Fibroblast of the aortic adventitia (primary cell): Measurements from ENCODE around the gene FCRL6. TPM values are rescaled to one million over a fixed set of nuclear protein-coding genes. Genes with fewer than 3 reads are reported as not detected.

Experiments
- DNase-seq: peaks from one replicate; pipeline ENCODE4 v3.0.0-alpha.2; 2010; ENCODE audit warnings: low read depth
- H3K4me3 ChIP-seq: 2 replicates; pipeline ENCODE4 v1.5.1; 2011; ENCODE audit warnings: low read depth, mild to moderate bottlenecking, control low read depth, low read length, moderate library complexity
- CTCF ChIP-seq: IDR thresholded peaks from 2 replicates; pipeline ENCODE4 v1.5.1; 2011; ENCODE audit warnings: mild to moderate bottlenecking, low read length, control low read depth, inconsistent platforms; ENCODE audit not compliant: insufficient read depth
- total RNA-seq: library from RNA; depleted of rRNA; stranded (reverse); fragments of >200 nt; gene quantifications from 2 replicates; pipeline ENCODE4 v1.2.3, GENCODE V29; 2012; ENCODE audit warnings: low replicate concordance

Gene FCRL6
- total RNA-seq, 1 donor, result not detected

- H3K4me3 ChIP-seq, result no peak overlapping the region
- no peak for TF ChIP-seq CTCF
- DNase-seq, result no peak
Observed at GRCh38 chr1:159781992-159782391, 20.2 kb upstream of the FCRL6 start.

GRCh38 chr1:159783724-159784123 is 18.4 kb upstream of the FCRL6 start:
- DNase-seq, result no peak
- H3K4me3 ChIP-seq, result no peak overlapping the region
- TF ChIP-seq CTCF, result no peak

GRCh38 chr1:159786465-159786864 is 15.7 kb upstream of the FCRL6 start:
- TF ChIP-seq CTCF, result no peak
- no peak overlapping the region for H3K4me3 ChIP-seq
- DNase-seq, result peak; percentile 16

- no peak for TF ChIP-seq CTCF
- no peak overlapping the region for H3K4me3 ChIP-seq
- DNase-seq, result peak; percentile 43
Observed at GRCh38 chr1:159786966-159787365, 15.2 kb upstream of the FCRL6 start.

GRCh38 chr1:159790237-159790917 is 11.8 kb upstream of the FCRL6 start:
- H3K4me3 ChIP-seq, result no peak overlapping the region
- DNase-seq, result peak; percentile 25
- TF ChIP-seq CTCF, result peak; percentile 63

GRCh38 chr1:159791031-159791430 is 11.1 kb upstream of the FCRL6 start:
- DNase-seq, result no peak
- H3K4me3 ChIP-seq, result no peak overlapping the region
- TF ChIP-seq CTCF, result no peak

GRCh38 chr1:159791461-159791860 is 10.7 kb upstream of the FCRL6 start:
- no peak overlapping the region for H3K4me3 ChIP-seq
- DNase-seq, result no peak
- no peak for TF ChIP-seq CTCF
